Measurements from ENCODE around the gene NTN3.

DNA sequence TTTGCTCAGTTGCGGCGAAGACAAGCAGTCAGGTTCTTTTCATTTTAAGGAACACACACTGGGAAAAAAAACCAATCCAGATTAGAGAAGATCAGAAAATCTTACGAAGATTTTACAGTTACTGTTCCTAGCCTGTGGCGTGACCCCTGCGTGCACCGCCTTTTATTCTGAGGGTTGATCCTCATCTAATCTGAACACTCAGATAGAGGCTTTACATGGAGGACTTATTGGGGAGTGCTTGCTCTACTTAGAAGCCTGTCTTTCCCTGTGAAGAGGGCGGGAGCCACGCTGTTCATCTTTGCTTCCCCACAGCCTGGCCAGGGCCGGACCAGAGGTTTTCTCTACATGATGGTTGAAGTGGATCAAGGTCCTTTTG is 5.2 kb downstream of the NTN3 start:
- no peak for TF ChIP-seq RAD21 (IDR thresholded peaks at IDR 0.05; ENCODE audit: low read length)
- TF ChIP-seq, protein P1, sequence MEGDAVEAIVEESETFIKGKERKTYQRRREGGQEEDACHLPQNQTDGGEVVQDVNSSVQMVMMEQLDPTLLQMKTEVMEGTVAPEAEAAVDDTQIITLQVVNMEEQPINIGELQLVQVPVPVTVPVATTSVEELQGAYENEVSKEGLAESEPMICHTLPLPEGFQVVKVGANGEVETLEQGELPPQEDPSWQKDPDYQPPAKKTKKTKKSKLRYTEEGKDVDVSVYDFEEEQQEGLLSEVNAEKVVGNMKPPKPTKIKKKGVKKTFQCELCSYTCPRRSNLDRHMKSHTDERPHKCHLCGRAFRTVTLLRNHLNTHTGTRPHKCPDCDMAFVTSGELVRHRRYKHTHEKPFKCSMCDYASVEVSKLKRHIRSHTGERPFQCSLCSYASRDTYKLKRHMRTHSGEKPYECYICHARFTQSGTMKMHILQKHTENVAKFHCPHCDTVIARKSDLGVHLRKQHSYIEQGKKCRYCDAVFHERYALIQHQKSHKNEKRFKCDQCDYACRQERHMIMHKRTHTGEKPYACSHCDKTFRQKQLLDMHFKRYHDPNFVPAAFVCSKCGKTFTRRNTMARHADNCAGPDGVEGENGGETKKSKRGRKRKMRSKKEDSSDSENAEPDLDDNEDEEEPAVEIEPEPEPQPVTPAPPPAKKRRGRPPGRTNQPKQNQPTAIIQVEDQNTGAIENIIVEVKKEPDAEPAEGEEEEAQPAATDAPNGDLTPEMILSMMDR (IDR thresholded peaks at IDR 0.05), result no peak
